Heart left ventricle (tissue), 16 donors: ENCODE measurements around the gene PCDHGA1. TPM values are rescaled to one million over a fixed set of nuclear protein-coding genes. Genes with fewer than 3 reads are reported as not detected.

Experiments
- ATAC-seq, 4 donors: fragments of 200-7000 bp; cut with Tn5 transposase; one replicate each; pipeline ENCODE4 v1.9.1; 2020 to 2022; ENCODE audit warnings: moderate library complexity in 4 of 4, mild to moderate bottlenecking in 3 of 4, moderate number of reproducible peaks in 1 of 4
- DNase-seq, 5 donors: peaks; one replicate each; pipeline ENCODE4 v3.0.0-alpha.2; 2020
- H3K27ac ChIP-seq, 12 donors: fragments of 200-600 bp; sonication (generic) in 4 of 12; one replicate each; pipeline versions ENCODE4 v1.5.0 to v1.8.0; 2016 to 2022; ENCODE audit warnings: mild to moderate bottlenecking in 2 of 12
- H3K27me3 ChIP-seq, 9 donors: fragments of 200-600 bp; sonication (generic) in 2 of 9; one replicate each; pipeline versions ENCODE4 v1.5.1 to v1.8.0; 2016 to 2022; ENCODE audit warnings: mild to moderate bottlenecking in 3 of 9
- H3K36me3 ChIP-seq, 9 donors: fragments of 200-600 bp; sonication (generic) in 2 of 9; one replicate each; pipeline versions ENCODE4 v1.5.0 to v1.8.0; 2018 to 2022; ENCODE audit warnings: mild to moderate bottlenecking in 2 of 9
- H3K4me1 ChIP-seq, 12 donors: fragments of 200-600 bp; sonication (generic) in 4 of 12; one replicate each; pipeline versions ENCODE4 v1.5.0 to v1.8.0; 2016 to 2022; ENCODE audit warnings: mild to moderate bottlenecking in 3 of 12
- H3K4me3 ChIP-seq, 12 donors: fragments of 200-600 bp; sonication (generic) in 4 of 12; one replicate each; pipeline versions ENCODE4 v1.5.0 to v1.8.0; 2017 to 2022; ENCODE audit warnings: mild to moderate bottlenecking in 9 of 12, moderate library complexity in 4 of 12
- H3K9me3 ChIP-seq, 12 donors: fragments of 200-600 bp; sonication (generic) in 4 of 12; one replicate each; pipeline versions ENCODE4 v1.5.0 to v1.8.0; 2016 to 2022; ENCODE audit warnings: mild to moderate bottlenecking in 1 of 12
- POLR2A ChIP-seq, 2 donors: fragments of 450-650 bp; IDR thresholded peaks; one replicate each; pipeline ENCODE4 v1.6.1; 2017; ENCODE audit warnings: antibody characterized with exemption in 2 of 2, mild to moderate bottlenecking in 2 of 2, moderate library complexity in 2 of 2
- WGBS, 4 donors: extraction: QIAGEN DNeasy Blood & Tissue Kit in 2 of 4; methylation state at CpG; one replicate each; pipeline versions ENCODE4 v1.1.5 to v1.1.7; 2013 to 2018; 5-methylcytosine and 5-hydroxymethylcytosine counted together
- intact Hi-C, 10 donors: fragments of 100-400 bp; cut with DNase I; formaldehyde crosslinking; loops; one replicate each; pipeline versions ENCODE4 v1.11.1 to v1.14.2; 2022
- polyA plus RNA-seq, 2 donors: library from polyadenylated mRNA; stranded (reverse); fragments of 200-250 nt; gene quantifications; one replicate each; pipeline ENCODE4 v1.2.3, GENCODE V29; 2013
- total RNA-seq, 9 donors: library from RNA; depleted of rRNA in 2 of 9; stranded (reverse); fragments of >200 nt in 2 of 9; fragmentation: NEBNext Ultra II Directional in 3 of 9; extraction: Animal tissue kit (Norgen Biotek cat#: 25700) in 3 of 9; gene quantifications; one replicate each; pipeline versions ENCODE4 v1.1.0 to v1.2.4, GENCODE V29; 2016 to 2023
- TF ChIP-seq, protein P1 (sequence below), 12 donors: fragments of 200-600 bp; sonication (generic) in 4 of 12; IDR thresholded peaks; one replicate each; pipeline versions ENCODE4 v1.5.0 to v1.8.0; 2018 to 2022; ENCODE audit warnings: antibody characterized with exemption in 12 of 12, mild to moderate bottlenecking in 5 of 12
- donor health status: ischemic (EF 13 %, LVEDD 7.1; RV severe dilation, severe dysfunction).
- donor health status: healthy with polysubstance abuse.
- donor health status: DM: no; HTN: yes; CAD: no.
- donor health status: DM: no; HTN: no; CAD: no.
- donor health status: ischemic (EF 25% LVEDD 6.9; RV normal size, moderate dysfunction).
- donor health status: ischemic (EF 25% LVEDD 5.7; RV mildly dilated, moderate dysfunction).
- donor health status: healthy.
- donor health status: DM: yes; HTN: yes; CAD: no.
- donor health status: ischemic (EF 35%, LVEDD 5.7; RV mildly dilated, moderate dysfunction).
- donor health status: nonischemic (EF 11% LVEDD 7.7; RV severe dilation, severe dysfunction).
- donor health status: DM: yes; HTN: yes; CAD: no.
- donor health status: PGD.
- donor health status: ischemic (EF 29% LVEDD 5.4; RV normal size, mild dysfunction).
- donor health status: nonischemic (EF 23%, LVEDD 6.1; RV moderate dilation, normal function).

Gene PCDHGA1
- total and polyA plus RNA-seq, 11 donors: 1.3 to 4.9 (median 3.1) TPM

DNA sequence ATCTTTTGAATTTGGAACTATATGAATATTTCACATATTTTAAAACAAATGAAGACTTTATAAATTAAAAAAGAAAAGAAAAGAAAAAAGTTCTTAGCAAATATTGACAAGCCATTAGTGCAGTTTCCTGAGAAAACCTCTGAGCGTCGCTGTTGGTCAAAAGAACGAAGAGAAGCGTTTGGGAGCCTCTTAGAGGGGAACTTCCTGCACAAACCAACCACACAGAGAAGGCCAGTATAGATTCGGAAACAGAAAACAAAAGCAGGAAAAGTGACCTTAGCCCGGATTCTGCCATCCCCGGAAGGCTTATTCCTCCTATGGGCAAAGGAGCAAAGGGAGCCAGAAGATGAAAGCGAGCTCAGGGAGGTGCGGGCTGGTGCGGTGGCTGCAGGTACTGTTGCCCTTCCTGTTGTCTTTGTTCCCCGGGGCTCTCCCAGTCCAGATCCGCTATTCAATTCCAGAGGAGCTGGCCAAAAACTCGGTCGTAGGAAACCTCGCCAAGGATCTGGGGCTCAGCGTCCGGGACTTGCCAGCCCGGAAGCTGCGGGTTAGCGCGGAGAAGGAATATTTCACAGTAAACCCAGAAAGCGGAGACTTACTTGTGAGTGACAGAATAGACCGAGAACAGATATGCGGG, 29.6 kb downstream of the PCDHGA1 start, which contains the start of gene PCDHGB2:
PCDHGB2 (plus strand) TSS at position 205 of the 637 bp plus-strand sequence; CDS start at position 347, 142 bp downstream.
- peak; percentile 19 to 59 (median 38) for ATAC-seq
- H3K27ac ChIP-seq: peak within 1 kb of the TSS in 6 of 12 donors; percentile 4 to 61 (median 27)
- H3K9me3 ChIP-seq: peaks cover 0 to 98% (median 83%) of the 10 kb centered on the region in 12 donors
- H3K4me3 ChIP-seq: peak within 1 kb of the TSS in 10 of 12 donors; percentile 2 to 50 (median 38)
- no peak for DNase-seq
- TF ChIP-seq, protein P1, sequence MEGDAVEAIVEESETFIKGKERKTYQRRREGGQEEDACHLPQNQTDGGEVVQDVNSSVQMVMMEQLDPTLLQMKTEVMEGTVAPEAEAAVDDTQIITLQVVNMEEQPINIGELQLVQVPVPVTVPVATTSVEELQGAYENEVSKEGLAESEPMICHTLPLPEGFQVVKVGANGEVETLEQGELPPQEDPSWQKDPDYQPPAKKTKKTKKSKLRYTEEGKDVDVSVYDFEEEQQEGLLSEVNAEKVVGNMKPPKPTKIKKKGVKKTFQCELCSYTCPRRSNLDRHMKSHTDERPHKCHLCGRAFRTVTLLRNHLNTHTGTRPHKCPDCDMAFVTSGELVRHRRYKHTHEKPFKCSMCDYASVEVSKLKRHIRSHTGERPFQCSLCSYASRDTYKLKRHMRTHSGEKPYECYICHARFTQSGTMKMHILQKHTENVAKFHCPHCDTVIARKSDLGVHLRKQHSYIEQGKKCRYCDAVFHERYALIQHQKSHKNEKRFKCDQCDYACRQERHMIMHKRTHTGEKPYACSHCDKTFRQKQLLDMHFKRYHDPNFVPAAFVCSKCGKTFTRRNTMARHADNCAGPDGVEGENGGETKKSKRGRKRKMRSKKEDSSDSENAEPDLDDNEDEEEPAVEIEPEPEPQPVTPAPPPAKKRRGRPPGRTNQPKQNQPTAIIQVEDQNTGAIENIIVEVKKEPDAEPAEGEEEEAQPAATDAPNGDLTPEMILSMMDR (IDR thresholded peaks at IDR 0.05): peak in 10 of 12 donors; percentile 28 to 58 (median 48)
- no peak for TF ChIP-seq POLR2A (IDR thresholded peaks at IDR 0.05)
- H3K4me1 ChIP-seq: peaks cover 0 to 33% (median 0%) of the 10 kb centered on the region in 12 donors
- intact Hi-C loops: loop anchor here in 4 of 10 donors (5.0 to 10.0 kb wide), 3 partner anchors 52 to 165 kb away; partner anchors contain the start of genes PCDHGA10 (in 3 of the 4) and PCDHGB7 (in 2 of the 4)
- peaks cover 0 to 20% (median 0%) of the 10 kb centered on the region in 9 donors for H3K36me3 ChIP-seq
- WGBS, 4 donors: 13 to 31% (median 24%) methylated on average over 22 to 24 of the region's 24 CpGs
- H3K27me3 ChIP-seq: peaks cover 0 to 27% (median 0%) of the 10 kb centered on the region in 9 donors

DNA sequence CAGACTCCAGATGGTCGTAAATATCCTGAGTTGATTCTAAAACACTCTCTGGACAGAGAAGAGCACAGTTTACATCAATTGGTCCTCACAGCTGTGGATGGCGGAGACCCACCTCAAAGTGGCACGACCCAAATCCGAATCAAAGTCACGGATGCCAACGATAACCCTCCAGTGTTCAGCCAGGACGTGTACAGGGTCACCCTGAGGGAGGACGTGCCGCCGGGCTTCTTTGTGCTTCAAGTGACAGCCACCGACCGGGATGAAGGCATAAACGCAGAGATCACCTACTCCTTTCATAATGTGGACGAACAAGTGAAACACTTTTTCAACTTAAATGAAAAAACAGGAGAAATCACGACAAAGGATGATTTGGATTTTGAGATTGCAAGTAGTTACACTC, 30.4 kb downstream of the PCDHGA1 start:
- peaks cover 0 to 32% (median 0%) of the 10 kb centered on the region in 9 donors for H3K27me3 ChIP-seq
- H3K4me3 ChIP-seq: peak overlapping the region in 4 of 12 donors; percentile 35 to 50 (median 44)
- H3K9me3 ChIP-seq: peaks cover 0 to 98% (median 83%) of the 10 kb centered on the region in 12 donors
- intact Hi-C loops: loop anchor here in 3 of 10 donors (5.0 to 10.0 kb wide), 2 partner anchors 52 to 54 kb away; partner anchors contain the start of genes PCDHGA10 (in 3 of the 3) and PCDHGB7 (in 2 of the 3)
- WGBS, 4 donors: 35 to 55% (median 51%) methylated on average over 15 of the region's 15 CpGs
- ATAC-seq (no peak), DNase-seq (no peak)
- peaks cover 0 to 14% (median 0%) of the 10 kb centered on the region in 9 donors for H3K36me3 ChIP-seq
- TF ChIP-seq, protein P1 (IDR thresholded peaks at IDR 0.05): no peak
- TF ChIP-seq POLR2A (IDR thresholded peaks at IDR 0.05): no peak
- H3K4me1 ChIP-seq: peaks cover 0 to 25% (median 0%) of the 10 kb centered on the region in 12 donors
- H3K27ac ChIP-seq: peak overlapping the region in 2 of 12 donors; percentile 43 to 61

DNA sequence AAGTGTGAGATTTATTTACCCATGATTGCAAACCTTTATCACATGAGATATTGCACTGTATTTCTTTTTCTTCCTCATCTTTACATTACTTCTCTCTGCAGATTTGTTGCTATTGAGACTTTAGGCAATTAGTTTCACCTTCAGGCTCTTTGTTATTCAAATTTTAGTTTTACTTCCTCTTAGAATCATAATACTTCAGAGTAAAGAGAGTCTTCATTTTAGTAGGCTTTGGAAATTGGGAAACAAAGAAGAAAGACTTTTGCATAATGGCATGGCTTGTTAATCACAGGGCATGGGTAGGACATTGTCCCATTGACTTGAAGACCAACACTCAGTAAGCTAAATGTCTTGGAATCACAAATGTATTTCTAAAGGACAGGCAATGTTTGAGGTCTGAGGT, 32.4 kb downstream of the PCDHGA1 start:
- H3K27ac ChIP-seq: no peak overlapping the region
- no peak overlapping the region for H3K4me3 ChIP-seq
- peaks cover 0 to 16% (median 0%) of the 10 kb centered on the region in 9 donors for H3K36me3 ChIP-seq
- H3K27me3 ChIP-seq: peaks cover 0 to 46% (median 0%) of the 10 kb centered on the region in 9 donors
- intact Hi-C loops: loop anchor here in 3 of 10 donors (5.0 to 10.0 kb wide), 2 partner anchors 50 to 52 kb away; partner anchors contain the start of genes PCDHGA10 (in 3 of the 3) and PCDHGB7 (in 2 of the 3)
- ATAC-seq: no peak
- TF ChIP-seq POLR2A (IDR thresholded peaks at IDR 0.05): no peak
- TF ChIP-seq, protein P1 (IDR thresholded peaks at IDR 0.05): no peak
- no peak for DNase-seq
- peaks cover 0 to 98% (median 81%) of the 10 kb centered on the region in 12 donors for H3K9me3 ChIP-seq
- H3K4me1 ChIP-seq: peaks cover 0 to 18% (median 0%) of the 10 kb centered on the region in 12 donors
